ENCODE results near the gene RDH5.

- TF ChIP-seq CTCF (IDR thresholded peaks at IDR 0.05; ENCODE audit: low read depth, low read length, poor library complexity, severe bottlenecking) (no peak), EZH2phosphoT487 (IDR thresholded peaks at IDR 0.05; ENCODE audit: borderline replicate concordance, low read length) (no peak)
Observed at GRCh38 chr12:55722948-55723347, 2.8 kb downstream of the RDH5 start.

All from DOHH2 (cell line).